Superior temporal gyrus (tissue), 1 donor: ENCODE measurements around the gene CD40.

Experiments used
- DNase-seq: peaks from one replicate; pipeline ENCODE4 v3.0.0-alpha.2; 2016; ENCODE audit errors: extremely low spot score

CD40 gene

DNA sequence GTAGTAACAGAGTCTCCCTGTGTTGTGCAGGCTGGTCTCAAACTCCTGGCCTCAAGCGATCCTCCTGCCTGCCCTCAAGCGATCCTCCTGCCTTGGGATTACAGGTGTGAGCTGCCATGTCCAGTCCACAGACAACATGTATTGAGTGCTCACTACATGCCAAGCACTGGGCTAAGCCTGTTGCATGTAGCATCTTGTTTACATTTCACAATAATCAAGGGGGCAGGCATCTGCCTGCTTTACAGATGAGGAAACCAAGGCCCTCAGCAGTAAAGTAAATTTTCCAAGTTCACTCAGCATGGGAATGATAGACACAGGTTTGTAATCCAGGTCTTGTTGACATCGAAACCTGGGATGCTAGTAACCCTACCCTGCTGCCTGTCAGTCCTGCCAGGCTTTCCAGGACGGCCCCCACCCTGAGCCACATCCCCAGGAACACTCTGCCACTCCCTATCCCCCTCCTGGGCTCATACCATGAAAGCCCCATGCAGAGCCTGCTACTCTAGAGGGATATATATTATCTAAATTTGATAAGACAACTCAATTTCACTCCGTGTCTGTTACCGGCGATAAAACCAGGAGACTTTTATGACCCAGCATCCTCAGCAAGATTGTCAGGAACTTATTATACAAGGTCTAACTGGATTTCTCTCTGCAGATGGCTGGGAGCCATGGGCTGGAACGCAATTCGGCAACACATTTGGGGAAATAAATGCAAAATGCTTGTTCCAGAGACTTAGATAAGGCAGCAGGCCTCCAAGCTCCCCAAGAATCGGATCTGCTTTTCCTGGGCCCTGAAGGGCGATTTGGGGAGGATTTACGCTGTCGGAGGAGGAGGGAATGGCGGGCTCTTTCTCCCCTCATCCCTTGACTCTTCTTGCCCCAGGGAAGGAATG is 30.4 kb downstream of the CD40 start:
- DNase-seq: no peak

- no peak for DNase-seq
These were observed 32.8 kb downstream of the CD40 start for GRCh38 chr20:46150943-46151342.

DNA sequence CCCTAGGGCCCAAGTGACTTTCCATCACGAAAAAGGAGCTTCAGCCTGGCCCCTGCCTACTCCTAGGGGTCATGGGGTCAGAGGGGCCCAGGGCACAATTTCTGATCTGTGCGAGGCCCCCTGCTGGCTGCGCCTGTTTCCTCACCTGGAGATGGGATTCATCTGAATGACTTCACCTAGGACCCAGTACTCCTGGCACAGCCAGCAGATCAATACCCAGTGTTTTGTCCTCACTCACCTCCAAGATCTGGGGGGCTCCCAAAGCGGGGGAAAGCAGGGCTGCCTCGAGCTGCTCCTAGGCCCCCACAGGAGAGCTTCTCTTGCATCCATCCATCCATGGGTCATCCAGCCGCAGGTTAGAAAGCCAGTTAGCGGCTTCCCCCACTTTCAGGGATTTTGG is 33.8 kb downstream of the CD40 start:
- no peak for DNase-seq

- DNase-seq: no peak
These were observed 34.9 kb downstream of the CD40 start for GRCh38 chr20:46152824-46153586.

DNA sequence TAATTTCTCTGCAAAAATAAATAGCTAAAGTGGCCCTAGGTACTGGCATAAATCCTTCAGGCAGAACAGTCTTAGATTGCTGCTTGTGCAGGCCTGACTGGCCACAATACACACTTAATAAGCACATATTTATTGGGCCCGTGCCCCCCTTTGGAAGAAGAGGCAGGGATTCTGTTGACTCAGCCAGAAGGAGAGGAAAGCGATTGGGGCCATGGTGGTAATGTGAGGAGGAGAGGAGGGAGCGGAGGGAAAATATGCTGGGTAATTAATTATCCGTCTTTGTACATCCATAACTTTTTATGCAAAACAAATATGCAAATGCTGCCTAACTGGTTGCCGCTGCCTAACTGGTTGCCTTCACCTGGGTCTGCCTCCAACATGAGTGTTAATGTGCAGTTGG is 36.2 kb downstream of the CD40 start:
- DNase-seq: no peak

DNA sequence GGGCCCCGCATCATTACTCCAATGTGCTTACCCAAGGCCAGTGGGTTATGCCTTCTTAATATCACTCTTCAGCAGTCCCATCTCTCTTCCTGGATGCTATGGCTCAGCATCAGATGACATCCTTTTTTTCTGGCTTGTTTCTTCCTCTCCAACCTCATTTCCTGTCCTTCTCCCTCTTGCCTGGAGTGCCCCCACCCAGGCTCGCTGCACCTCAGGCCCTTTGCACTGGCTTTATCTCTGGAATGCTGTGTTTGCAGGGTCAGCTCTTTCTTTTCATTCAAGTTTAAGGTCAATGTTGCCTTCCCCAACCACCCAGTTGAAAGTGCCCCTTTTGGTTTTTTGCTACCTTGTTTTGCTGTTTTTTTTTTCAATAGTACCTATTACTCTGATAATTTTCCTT is 36.7 kb downstream of the CD40 start:
- no peak for DNase-seq

DNA sequence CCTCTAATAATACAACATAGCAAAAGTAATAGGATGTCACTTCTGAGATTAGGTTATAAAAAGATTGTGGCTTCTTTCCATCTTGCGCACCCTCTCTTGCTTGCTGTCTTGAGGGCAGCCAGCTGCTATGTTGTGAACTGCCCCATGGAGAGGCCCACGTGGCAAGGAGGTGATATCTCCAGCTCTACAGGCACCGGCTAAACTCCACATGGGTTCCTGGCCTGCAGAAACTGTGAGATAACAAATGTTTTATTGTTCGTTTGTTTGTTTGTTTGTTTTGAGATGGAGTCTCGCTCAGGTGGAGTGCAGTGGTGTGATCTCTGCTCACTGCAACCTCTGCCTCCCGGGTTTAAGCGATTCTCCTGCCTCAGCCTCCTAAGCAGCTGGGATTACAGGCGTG is 38.0 kb downstream of the CD40 start:
- no peak for DNase-seq

GRCh38 chr20:46157076-46157592 is 39.0 kb downstream of the CD40 start:
- no peak for DNase-seq

DNA sequence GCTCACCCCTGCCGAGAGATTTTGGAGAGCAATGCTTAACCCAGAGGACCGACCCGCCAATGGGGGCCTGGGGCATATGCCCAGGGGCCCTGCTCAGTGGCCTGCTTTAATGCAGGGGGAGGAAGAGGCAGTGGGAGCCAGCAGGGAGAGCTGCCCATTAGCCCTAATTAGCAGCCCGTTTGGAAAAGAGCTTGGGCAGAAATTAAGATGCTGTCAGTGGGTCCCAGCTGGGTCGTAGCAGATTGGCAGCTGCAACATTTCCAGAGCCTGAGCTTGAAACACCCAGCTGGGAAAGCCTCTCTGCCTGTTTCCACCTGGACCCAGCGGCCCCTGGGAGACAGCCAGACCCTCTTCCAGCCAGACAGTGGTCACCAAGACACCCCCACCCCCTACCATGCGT is 39.5 kb downstream of the CD40 start:
- DNase-seq: no peak

DNA sequence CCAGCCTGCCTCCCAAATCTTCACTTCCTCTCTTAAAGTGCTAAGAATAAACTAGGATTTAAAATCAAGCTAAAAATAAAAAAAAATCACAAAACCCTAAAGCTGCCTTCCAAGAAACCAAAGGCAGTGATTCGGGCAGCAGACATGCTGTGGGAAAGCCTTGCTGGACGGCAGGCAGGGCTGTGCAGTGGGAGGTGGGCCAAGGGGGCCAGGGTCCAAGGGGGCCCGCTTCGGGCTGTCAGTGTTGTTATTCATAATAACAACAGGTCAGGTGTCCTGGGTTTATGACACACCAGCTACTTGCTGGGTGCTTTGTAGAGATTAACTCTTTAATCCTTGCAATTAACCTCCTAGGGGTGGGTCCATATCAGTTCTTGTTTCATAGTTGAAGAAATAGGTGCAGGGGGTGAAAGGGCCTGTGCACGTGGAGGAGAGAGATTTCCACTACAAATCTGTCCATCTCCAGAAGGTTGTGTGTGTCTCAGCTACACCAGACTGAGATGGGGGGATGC is 40.4 kb downstream of the CD40 start:
- no peak for DNase-seq

DNA sequence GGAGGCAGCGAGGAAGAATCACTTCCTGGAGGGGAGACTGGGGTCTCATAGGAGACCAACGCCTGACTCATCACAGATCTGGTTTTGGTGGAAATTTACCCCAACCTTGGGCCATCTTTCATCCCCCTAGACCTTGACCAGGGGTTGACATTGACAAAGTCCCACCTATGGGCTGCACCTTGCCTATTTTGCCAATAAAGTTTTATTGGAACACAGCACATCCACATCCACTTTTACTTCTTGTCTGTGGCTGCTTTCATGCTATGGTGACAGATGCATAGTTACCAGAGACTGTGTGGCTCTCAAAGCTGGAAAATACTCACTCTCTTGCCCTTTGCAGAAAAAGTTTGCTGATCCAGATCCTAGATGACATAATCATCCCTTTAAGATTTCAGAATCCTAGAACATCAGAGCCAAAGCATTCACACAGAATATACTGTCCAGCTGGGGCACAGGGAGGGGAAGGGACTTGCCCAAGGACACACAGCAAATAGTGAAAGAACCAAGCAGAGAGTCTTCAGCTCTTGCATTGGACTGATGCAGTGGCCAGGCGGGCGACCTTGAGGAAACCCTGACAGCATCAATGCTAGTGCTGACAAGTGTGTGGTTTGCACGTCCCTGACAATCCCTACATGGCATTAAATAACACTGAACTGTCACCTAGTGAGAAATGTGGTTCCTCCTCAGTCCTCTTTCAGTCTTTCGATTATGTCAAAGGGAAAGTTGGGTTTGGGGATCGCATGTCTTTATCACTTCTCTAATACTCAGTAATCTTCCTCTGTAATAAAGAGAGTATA is 41.2 kb downstream of the CD40 start:
- no peak for DNase-seq

- no peak for DNase-seq
These were observed 42.5 kb downstream of the CD40 start for GRCh38 chr20:46160661-46161060.

- no peak for DNase-seq
These were observed 43.8 kb downstream of the CD40 start for GRCh38 chr20:46161921-46162320.

- DNase-seq: no peak
These were observed 46.1 kb downstream of the CD40 start for GRCh38 chr20:46164254-46164653.

DNA sequence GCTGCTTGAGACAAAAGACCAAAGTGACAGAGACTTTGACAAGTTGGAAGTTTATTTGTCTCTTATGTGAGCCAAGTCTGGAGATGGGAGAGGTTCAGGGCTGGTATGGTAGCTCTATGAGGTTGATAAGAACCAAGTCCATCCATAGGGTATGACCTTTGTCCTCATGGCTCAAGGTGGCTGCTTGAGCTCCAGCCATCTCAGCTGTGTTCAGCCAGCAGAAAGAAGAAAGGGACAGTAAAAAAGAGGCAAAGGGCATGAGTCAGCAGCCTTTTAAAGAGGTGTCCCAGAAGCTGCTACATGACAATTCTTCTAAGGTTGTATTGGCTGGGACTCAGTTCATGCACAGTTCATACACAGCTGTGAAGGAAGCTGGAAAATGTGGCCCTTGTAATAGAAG is 49.0 kb downstream of the CD40 start:
- DNase-seq: no peak

- DNase-seq: no peak
These were observed 50.3 kb downstream of the CD40 start for GRCh38 chr20:46168438-46168837.

- no peak for DNase-seq
These were observed 51.4 kb downstream of the CD40 start for GRCh38 chr20:46169245-46170171.

DNA sequence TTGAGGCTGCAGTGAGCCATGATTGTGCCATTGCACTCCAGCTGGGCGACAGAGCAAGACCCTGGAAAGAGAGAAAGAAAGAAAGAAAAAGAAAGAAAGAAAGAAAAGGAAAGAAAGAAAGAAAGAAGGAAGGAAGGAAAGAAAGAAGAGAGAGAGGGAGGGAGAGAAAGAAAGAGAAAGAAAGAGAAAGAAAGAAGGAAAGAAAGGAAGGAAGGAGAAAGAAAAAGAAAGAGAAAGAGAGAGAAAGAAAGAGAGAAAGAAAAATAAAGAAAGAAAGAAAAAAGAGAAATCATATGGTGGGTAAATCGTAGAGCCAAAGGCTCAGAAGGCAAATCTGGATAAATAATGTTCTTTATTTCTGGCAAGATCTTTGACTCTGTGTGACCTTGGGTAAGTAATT is 53.4 kb downstream of the CD40 start:
- no peak for DNase-seq

GRCh38 chr20:46171909-46172308 is 53.8 kb downstream of the CD40 start:
- DNase-seq: no peak

- DNase-seq: no peak
These were observed 54.3 kb downstream of the CD40 start for GRCh38 chr20:46172455-46172854.
